Upper lobe of right lung (tissue), 1 donor: ENCODE results near the gene MAPKAP1. TPM values are rescaled to one million over a fixed set of nuclear protein-coding genes. Genes with fewer than 3 reads are reported as not detected.

Source experiments
- ATAC-seq: fragments of 200-7000 bp; cut with Tn5 transposase; one replicate; pipeline ENCODE4 v1.9.1; 2020; ENCODE audit warnings: mild to moderate bottlenecking, moderate library complexity
- DNase-seq: peaks from one replicate; pipeline ENCODE4 v3.0.0-alpha.2; 2020
- H3K27ac ChIP-seq: fragments of 200-600 bp; one replicate; pipeline ENCODE4 v1.8.0; 2022
- H3K27me3 ChIP-seq: fragments of 200-600 bp; one replicate; pipeline ENCODE4 v1.8.0; 2022; ENCODE audit warnings: mild to moderate bottlenecking
- H3K36me3 ChIP-seq: fragments of 200-600 bp; one replicate; pipeline ENCODE4 v1.8.0; 2022
- H3K4me1 ChIP-seq: fragments of 200-600 bp; one replicate; pipeline ENCODE4 v1.8.0; 2022
- H3K4me3 ChIP-seq: fragments of 200-600 bp; one replicate; pipeline ENCODE4 v1.8.0; 2022; ENCODE audit warnings: mild to moderate bottlenecking
- H3K9me3 ChIP-seq: fragments of 200-600 bp; one replicate; pipeline ENCODE4 v1.8.0; 2022
- intact Hi-C: fragments of 100-400 bp; cut with DNase I; formaldehyde crosslinking; loops from one replicate; pipeline ENCODE4 v1.11.0; 2022
- total RNA-seq: library from RNA; stranded (reverse); fragmentation: NEBNext Ultra II Directional; extraction: Animal tissue kit (Norgen Biotek cat#: 25700); gene quantifications from one replicate; pipeline ENCODE4 v1.2.1, GENCODE V29; 2021
- TF ChIP-seq, protein P1 (sequence below): fragments of 200-600 bp; IDR thresholded peaks from one replicate; pipeline ENCODE4 v1.8.0; 2022; ENCODE audit warnings: antibody characterized with exemption
- donor health status: DM: no; HTN: yes; CAD: no; lungs with severe emphysema.

MAPKAP1 gene
- total RNA-seq, 1 donor from 2014 or later = 76.8 TPM

DNA sequence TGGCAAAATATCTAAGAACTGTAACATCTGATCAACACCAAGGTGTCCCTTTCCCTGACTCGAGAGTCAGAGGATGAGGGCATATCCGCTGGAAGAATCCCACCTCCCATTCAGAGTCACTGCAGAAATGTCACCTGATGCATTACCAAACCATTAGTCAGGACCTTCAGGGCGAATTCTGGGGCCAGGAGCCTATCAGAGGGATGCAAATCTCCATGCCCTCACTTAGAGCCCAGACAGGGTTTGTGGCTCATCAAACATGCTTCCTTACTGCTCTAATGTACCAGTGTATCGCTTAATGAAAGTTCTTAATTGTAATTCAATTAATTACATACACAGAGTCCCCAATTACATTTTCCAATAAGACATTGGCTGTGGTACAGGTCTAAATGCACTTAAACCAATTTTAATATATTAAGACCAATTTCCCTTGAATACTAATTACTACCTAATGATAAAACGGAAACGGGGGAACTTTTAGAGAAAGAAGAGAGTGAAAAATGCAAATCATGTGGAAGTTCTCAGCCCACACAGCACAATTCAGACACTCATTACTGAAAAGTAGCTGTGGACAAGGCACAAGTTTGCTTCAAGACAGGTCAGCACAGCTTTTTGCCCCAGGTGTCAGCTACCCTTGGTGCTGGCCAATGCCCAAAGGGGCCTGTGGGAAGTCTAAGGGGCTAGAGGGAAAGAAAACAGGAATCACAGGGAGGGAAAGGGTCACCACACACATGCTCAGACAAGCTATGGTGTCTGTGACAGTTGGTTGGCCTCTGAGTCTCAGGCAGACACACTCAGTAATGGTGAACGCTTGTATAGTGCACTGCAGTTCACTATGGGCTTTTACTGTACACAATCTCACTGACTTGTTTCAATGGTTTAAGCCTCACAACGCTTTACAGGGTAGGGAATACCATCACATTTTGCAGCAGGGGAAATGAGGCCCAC is 211.6 kb downstream of the MAPKAP1 start:
- Histone ChIP-seq H3K27ac (no peak overlapping the region), H3K27me3 (no peaks in the 10 kb centered on the region), H3K9me3 (no peaks in the 10 kb centered on the region), H3K4me1 (no peaks in the 10 kb centered on the region), H3K4me3 (no peak overlapping the region), H3K36me3 (no peaks in the 10 kb centered on the region)
- DNase-seq (no peak), ATAC-seq (no peak)
- intact Hi-C loops = no loop called here
- TF ChIP-seq, protein P1, sequence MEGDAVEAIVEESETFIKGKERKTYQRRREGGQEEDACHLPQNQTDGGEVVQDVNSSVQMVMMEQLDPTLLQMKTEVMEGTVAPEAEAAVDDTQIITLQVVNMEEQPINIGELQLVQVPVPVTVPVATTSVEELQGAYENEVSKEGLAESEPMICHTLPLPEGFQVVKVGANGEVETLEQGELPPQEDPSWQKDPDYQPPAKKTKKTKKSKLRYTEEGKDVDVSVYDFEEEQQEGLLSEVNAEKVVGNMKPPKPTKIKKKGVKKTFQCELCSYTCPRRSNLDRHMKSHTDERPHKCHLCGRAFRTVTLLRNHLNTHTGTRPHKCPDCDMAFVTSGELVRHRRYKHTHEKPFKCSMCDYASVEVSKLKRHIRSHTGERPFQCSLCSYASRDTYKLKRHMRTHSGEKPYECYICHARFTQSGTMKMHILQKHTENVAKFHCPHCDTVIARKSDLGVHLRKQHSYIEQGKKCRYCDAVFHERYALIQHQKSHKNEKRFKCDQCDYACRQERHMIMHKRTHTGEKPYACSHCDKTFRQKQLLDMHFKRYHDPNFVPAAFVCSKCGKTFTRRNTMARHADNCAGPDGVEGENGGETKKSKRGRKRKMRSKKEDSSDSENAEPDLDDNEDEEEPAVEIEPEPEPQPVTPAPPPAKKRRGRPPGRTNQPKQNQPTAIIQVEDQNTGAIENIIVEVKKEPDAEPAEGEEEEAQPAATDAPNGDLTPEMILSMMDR = no peak

DNA sequence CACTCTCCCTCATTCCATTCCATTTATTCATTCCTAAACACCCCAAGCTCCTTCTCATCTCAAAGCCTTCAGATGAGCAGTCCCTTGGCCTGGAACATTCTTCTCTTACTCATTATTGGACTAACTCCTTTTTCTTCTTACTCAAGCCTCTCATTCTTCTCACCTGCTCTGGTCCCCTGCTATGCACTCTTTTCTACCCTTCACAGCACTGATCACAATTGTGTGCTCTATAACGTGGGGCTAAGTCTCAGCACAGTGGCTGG is 212.4 kb downstream of the MAPKAP1 start:
- H3K27me3 ChIP-seq = no peaks in the 10 kb centered on the region
- intact Hi-C loops = no loop called here
- no peak overlapping the region for H3K4me3 ChIP-seq
- H3K4me1 ChIP-seq = no peaks in the 10 kb centered on the region
- no peaks in the 10 kb centered on the region for H3K9me3 ChIP-seq
- ATAC-seq = no peak
- H3K27ac ChIP-seq = no peak overlapping the region
- no peak for DNase-seq
- TF ChIP-seq, protein P1 = no peak
- H3K36me3 ChIP-seq = no peaks in the 10 kb centered on the region

DNA sequence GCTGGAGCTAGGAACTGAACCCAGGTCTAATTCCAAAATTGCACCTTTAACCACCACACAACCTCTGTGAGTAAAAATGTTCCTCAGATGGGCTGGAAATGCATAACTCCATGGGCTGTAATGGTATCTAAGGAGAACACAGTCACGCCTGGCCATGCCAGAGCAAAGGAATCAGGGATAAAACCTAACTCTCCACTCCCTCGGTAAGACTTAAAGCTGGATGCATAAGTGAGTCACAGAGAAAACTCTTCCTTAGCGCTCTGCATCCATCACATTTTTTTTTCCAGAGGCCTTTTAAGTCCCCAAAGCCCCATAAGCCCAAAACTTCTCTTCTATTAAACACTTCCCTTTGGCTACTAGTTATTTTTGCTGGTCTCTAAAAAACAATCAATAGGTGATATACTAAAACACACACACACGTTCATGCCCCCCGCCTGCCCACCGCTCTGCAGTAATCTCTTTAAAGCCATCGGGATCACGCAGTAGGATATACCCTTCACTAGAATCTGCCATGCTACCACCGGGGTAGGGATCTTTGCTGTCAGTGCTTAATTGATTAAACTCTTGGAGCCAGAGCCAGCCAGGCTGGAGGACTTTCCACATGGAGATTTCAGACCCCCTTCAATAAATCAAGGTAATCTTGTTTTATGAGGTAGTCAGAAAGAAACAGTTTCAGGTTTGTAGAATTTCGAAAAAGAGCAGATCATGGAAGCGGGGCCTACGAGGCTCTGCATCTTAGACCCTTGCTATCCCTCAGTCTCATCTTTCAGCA is 212.9 kb downstream of the MAPKAP1 start:
- H3K9me3 ChIP-seq = no peaks in the 10 kb centered on the region
- no peak for DNase-seq
- intact Hi-C loops = no loop called here
- no peaks in the 10 kb centered on the region for H3K27me3 ChIP-seq
- TF ChIP-seq, protein P1 = no peak
- no peak for ATAC-seq
- no peaks in the 10 kb centered on the region for H3K36me3 ChIP-seq
- no peaks in the 10 kb centered on the region for H3K4me1 ChIP-seq
- no peak overlapping the region for H3K27ac ChIP-seq
- no peak overlapping the region for H3K4me3 ChIP-seq

DNA sequence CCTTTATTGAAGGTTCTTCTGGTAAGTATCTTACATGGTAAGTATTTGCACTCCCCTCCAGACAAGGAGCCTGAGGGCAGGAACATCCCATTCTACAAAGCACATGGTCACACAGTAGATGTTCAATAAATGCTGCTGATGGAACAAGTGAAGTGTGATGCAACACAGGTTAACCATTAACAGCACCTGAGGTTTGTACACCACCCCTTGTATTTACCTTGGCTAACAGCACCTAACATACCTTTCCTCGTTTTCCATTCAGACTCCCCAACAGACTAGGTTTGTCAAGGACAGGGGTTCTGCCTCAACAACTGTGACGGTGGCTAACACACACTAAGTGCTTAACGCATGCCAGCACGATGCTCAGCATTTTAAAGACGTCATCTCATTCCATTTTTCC is 213.6 kb downstream of the MAPKAP1 start:
- Histone ChIP-seq H3K36me3 (no peaks in the 10 kb centered on the region), H3K4me3 (no peak overlapping the region), H3K9me3 (no peaks in the 10 kb centered on the region), H3K27ac (no peak overlapping the region), H3K4me1 (no peaks in the 10 kb centered on the region), H3K27me3 (no peaks in the 10 kb centered on the region)
- ATAC-seq (peak; percentile 87), DNase-seq (no peak)
- intact Hi-C loops = no loop called here
- TF ChIP-seq, protein P1 = no peak

DNA sequence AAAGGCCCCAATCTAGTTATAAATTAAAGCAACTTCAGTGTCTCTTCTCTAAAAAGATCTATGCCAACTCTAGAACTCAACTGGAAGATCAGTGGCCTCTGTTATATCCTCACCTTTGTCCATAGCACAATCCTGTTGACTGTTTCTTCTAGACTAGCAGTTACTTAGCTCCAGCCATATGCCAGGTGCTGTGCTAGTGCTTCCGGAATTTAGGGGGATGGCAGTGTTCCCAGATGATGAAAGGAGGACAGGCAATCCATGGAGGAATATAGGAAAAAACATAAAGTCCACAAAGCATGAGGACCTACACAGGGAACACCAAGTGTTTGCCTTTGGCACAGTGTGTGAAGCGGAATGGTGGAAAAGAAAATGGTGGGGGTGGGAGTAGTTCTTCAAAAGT is 214.3 kb downstream of the MAPKAP1 start:
- Histone ChIP-seq H3K4me3 (no peak overlapping the region), H3K27me3 (no peaks in the 10 kb centered on the region), H3K4me1 (no peaks in the 10 kb centered on the region), H3K9me3 (no peaks in the 10 kb centered on the region), H3K36me3 (no peaks in the 10 kb centered on the region), H3K27ac (no peak overlapping the region)
- TF ChIP-seq, protein P1 = no peak
- DNase-seq (no peak), ATAC-seq (no peak)
- intact Hi-C loops = no loop called here
